ENCODE measurements around the gene GPATCH8. TPM values are rescaled to one million over a fixed set of nuclear protein-coding genes. Genes with fewer than 3 reads are reported as not detected.

GPATCH8 gene
- total RNA-seq, 5 donors from 2014 or later (not counting 1 experiment from before 2014, with no cell fraction given) = 68.1 to 86.0 (median 69.0) TPM

DNA sequence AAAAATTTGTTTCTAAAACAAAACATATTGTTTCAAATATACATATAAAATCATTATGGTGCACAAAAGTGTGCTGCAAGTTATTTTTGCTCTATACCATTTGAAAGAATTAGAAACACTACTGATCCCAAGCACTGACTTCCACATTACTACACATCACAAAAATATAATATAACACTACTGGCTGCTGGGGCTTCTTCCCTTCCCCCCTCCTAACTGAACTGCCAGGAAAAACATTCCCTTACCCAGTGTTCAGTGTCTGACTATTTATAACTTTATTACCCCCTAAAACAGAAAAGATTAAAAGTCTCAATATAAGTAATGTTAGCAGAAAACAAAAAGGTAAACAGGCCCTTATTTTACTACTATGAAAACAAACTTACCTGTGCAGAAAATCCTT is 36.9 kb downstream of the GPATCH8 start:
- Histone ChIP-seq H3K27me3 (replicated peaks in 1 of 2; ENCODE audit: control insufficient read depth in 2 of 2, extremely low read depth in 1 of 2, insufficient read depth in 2 of 2, low read length in 1 of 2) (no peaks in the 10 kb centered on the region), H3K4me3 (ENCODE audit: control insufficient read depth in 1 of 2, extremely low read depth in 1 of 2, low read length in 1 of 2) (no peak overlapping the region), H3K9me3 (no peaks in the 10 kb centered on the region), H3K36me3 (ENCODE audit: control insufficient read depth in 2 of 2, extremely low read depth in 1 of 2, insufficient read depth in 1 of 2, low read length in 1 of 2) (peaks cover 0 to 17% of the 10 kb centered on the region in 2 donors), H3K4me1 (ENCODE audit: control insufficient read depth in 1 of 2, extremely low read depth in 1 of 2, insufficient read depth in 2 of 2, low read length in 2 of 2) (no peaks in the 10 kb centered on the region), H3K27ac (ENCODE audit: low read length) (no peak overlapping the region)
- Mint-ChIP-seq H3K27me3 (no peaks in the 10 kb centered on the region), H3K4me3 (no peak overlapping the region), H3K9me3 (no peaks in the 10 kb centered on the region), H3K36me3 (peaks cover 36% of the 10 kb centered on the region), H3K4me1 (peaks cover 48 to 61% (median 53%) of the 10 kb centered on the region in 3 donors), H3K27ac (no peak overlapping the region)
- ChIA-PET CTCF (no interaction called here), POLR2A (no interaction called here)
- no peak for ATAC-seq (replicated peaks in 1 of 4)
- no peak for DNase-seq

DNA sequence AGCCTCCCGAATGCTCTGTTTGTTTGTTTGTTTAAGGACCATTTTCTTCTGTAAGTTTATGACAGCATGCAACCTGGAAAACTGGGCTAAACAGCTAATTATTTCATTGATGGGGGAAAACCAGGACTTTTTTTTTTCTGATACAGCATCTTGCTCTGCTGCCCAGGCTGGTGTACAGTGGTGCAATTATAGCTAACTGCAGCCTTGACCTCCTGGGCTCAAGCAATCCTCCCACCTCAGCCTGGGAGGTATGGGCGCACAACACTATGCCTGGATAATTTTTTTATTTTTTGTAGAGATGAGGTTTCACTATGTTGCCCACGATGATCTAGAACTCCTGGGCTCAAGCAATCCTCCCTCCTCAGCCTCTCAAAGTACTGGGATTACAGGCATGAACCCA is 37.3 kb downstream of the GPATCH8 start:
- WGBS (ENCODE audit: insufficient coverage) = no CpG with 5 or more reads among the region's 3 CpGs
- ATAC-seq (replicated peaks in 1 of 4) = no peak
- H3K27ac ChIP-seq (ENCODE audit: low read length) = no peak overlapping the region
- Mint-ChIP-seq H3K36me3 (peaks cover 34% of the 10 kb centered on the region), H3K9me3 (no peaks in the 10 kb centered on the region), H3K27ac (no peak overlapping the region), H3K4me3 (no peak overlapping the region), H3K4me1 (peaks cover 46 to 59% (median 50%) of the 10 kb centered on the region in 3 donors), H3K27me3 (no peaks in the 10 kb centered on the region)
- no peak for DNase-seq
- no peaks in the 10 kb centered on the region for H3K27me3 ChIP-seq (replicated peaks in 1 of 2; ENCODE audit: control insufficient read depth in 2 of 2, extremely low read depth in 1 of 2, insufficient read depth in 2 of 2, low read length in 1 of 2)
- no peaks in the 10 kb centered on the region for H3K4me1 ChIP-seq (ENCODE audit: control insufficient read depth in 1 of 2, extremely low read depth in 1 of 2, insufficient read depth in 2 of 2, low read length in 2 of 2)
- ChIA-PET POLR2A (no interaction called here), CTCF (no interaction called here)
- H3K4me3 ChIP-seq (ENCODE audit: control insufficient read depth in 1 of 2, extremely low read depth in 1 of 2, low read length in 1 of 2) = no peak overlapping the region
- no peaks in the 10 kb centered on the region for H3K9me3 ChIP-seq
- peaks cover 0 to 17% of the 10 kb centered on the region in 2 donors for H3K36me3 ChIP-seq (ENCODE audit: control insufficient read depth in 2 of 2, extremely low read depth in 1 of 2, insufficient read depth in 1 of 2, low read length in 1 of 2)

DNA sequence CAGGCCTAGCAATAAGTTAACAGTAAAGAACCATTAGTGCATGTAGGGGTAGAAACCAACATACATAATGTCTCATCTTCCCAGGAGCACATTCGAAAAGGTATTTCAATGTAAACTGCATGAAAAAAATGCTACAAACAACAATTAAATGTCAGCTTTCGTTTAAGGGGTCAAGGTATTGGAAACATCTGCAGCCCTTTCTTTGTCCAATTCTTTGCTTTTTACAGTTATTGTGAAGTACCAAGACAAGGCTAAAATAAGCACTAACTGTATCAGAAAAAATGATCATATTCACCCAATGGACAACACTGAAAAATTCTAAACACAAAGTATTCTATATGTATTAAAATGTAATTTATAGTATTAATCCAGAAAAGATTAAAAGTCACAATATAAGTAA is 37.9 kb downstream of the GPATCH8 start:
- Histone ChIP-seq H3K9me3 (no peaks in the 10 kb centered on the region), H3K4me3 (ENCODE audit: control insufficient read depth in 1 of 2, extremely low read depth in 1 of 2, low read length in 1 of 2) (no peak overlapping the region), H3K4me1 (ENCODE audit: control insufficient read depth in 1 of 2, extremely low read depth in 1 of 2, insufficient read depth in 2 of 2, low read length in 2 of 2) (no peaks in the 10 kb centered on the region), H3K36me3 (ENCODE audit: control insufficient read depth in 2 of 2, extremely low read depth in 1 of 2, insufficient read depth in 1 of 2, low read length in 1 of 2) (peaks cover 0 to 21% of the 10 kb centered on the region in 2 donors), H3K27me3 (replicated peaks in 1 of 2; ENCODE audit: control insufficient read depth in 2 of 2, extremely low read depth in 1 of 2, insufficient read depth in 2 of 2, low read length in 1 of 2) (no peaks in the 10 kb centered on the region), H3K27ac (ENCODE audit: low read length) (no peak overlapping the region)
- no peak overlapping the region for H3K4me3 Mint-ChIP-seq
- ChIA-PET POLR2A (no interaction called here), CTCF (interaction anchor here in 1 of 2 donors (0.6 kb wide), 1 partner anchor 345 kb away, joined by 6 read pairs; no protein-coding TSS in a partner anchor)
- H3K4me1 Mint-ChIP-seq = peaks cover 44 to 53% (median 47%) of the 10 kb centered on the region in 3 donors
- WGBS (ENCODE audit: insufficient coverage) = no CpG with 5 or more reads among the region's 2 CpGs
- DNase-seq (no peak), ATAC-seq (replicated peaks in 1 of 4) (no peak)
- no peaks in the 10 kb centered on the region for H3K27me3 Mint-ChIP-seq
- H3K36me3 Mint-ChIP-seq = peaks cover 30% of the 10 kb centered on the region
- no peaks in the 10 kb centered on the region for H3K9me3 Mint-ChIP-seq
- no peak overlapping the region for H3K27ac Mint-ChIP-seq

DNA sequence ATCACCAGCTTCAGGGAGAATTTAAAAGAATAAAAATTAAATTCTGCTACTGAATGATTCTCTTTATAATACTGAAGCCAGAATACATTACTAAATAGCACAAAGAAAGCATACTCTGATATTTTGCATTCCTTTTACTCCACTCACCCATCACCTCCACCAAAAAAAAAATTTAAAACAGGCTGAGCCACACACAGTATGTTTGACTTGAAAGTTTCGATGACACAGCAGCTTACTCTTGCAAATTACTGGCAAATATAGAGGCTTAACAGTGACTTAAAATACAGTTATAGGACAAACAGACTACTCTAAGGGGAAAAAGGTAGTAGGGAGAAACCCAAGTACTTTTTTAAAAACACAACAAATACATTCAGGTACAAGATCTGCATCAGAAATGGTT is 39.2 kb downstream of the GPATCH8 start:
- H3K4me1 ChIP-seq (ENCODE audit: control insufficient read depth in 1 of 2, extremely low read depth in 1 of 2, insufficient read depth in 2 of 2, low read length in 2 of 2) = no peaks in the 10 kb centered on the region
- H3K27me3 Mint-ChIP-seq = no peaks in the 10 kb centered on the region
- no peaks in the 10 kb centered on the region for H3K9me3 Mint-ChIP-seq
- peaks cover 36 to 50% (median 41%) of the 10 kb centered on the region in 3 donors for H3K4me1 Mint-ChIP-seq
- no peaks in the 10 kb centered on the region for H3K9me3 ChIP-seq
- no peak for ATAC-seq (replicated peaks in 1 of 4)
- no peak overlapping the region for H3K27ac Mint-ChIP-seq
- H3K27me3 ChIP-seq (replicated peaks in 1 of 2; ENCODE audit: control insufficient read depth in 2 of 2, extremely low read depth in 1 of 2, insufficient read depth in 2 of 2, low read length in 1 of 2) = no peaks in the 10 kb centered on the region
- H3K27ac ChIP-seq (ENCODE audit: low read length) = no peak overlapping the region
- DNase-seq = no peak
- ChIA-PET CTCF (no interaction called here), POLR2A (no interaction called here)
- WGBS (ENCODE audit: insufficient coverage) = no CpG with 5 or more reads among the region's 1 CpG
- no peak overlapping the region for H3K4me3 ChIP-seq (ENCODE audit: control insufficient read depth in 1 of 2, extremely low read depth in 1 of 2, low read length in 1 of 2)
- H3K36me3 ChIP-seq (ENCODE audit: control insufficient read depth in 2 of 2, extremely low read depth in 1 of 2, insufficient read depth in 1 of 2, low read length in 1 of 2) = peaks cover 0 to 23% of the 10 kb centered on the region in 2 donors
- H3K36me3 Mint-ChIP-seq = peaks cover 30% of the 10 kb centered on the region
- no peak overlapping the region for H3K4me3 Mint-ChIP-seq

DNA sequence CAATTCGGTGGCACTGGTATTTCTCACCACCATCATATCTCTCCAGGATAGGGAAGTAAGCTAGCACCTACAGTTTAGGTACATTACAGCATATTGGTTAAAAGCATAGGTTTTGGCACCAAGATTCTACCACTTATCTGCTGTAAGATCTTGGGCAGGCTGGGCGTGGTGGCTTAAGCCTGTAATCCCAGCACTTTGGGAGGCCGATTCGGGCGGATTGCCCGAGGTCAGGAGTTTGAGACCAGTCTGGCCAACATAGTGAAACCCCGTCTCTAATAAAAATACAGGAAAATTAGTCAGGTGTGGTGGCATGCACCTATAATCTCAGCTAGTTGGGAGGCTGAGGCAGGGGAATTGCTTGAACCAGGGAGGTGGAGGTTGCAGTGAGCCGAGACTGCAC is 51.4 kb downstream of the GPATCH8 start:
- ATAC-seq (replicated peaks in 1 of 4) = no peak
- whole genome bisulfite sequencing (ENCODE audit: insufficient coverage) = 89% methylated on average over 1 of the region's 8 CpGs
- ChIA-PET POLR2A (interaction anchor here in 1 of 2 donors (0.7 kb wide), 1 partner anchor 35 kb away, joined by 12 read pairs; no protein-coding TSS in a partner anchor), CTCF (no interaction called here)
- H3K27ac ChIP-seq (ENCODE audit: low read length) = no peak overlapping the region
- no peaks in the 10 kb centered on the region for H3K27me3 Mint-ChIP-seq
- H3K9me3 ChIP-seq = no peaks in the 10 kb centered on the region
- peaks cover 4 to 9% of the 10 kb centered on the region in 2 donors for H3K36me3 ChIP-seq (ENCODE audit: control insufficient read depth in 2 of 2, extremely low read depth in 1 of 2, insufficient read depth in 1 of 2, low read length in 1 of 2)
- H3K27me3 ChIP-seq (replicated peaks in 1 of 2; ENCODE audit: control insufficient read depth in 2 of 2, extremely low read depth in 1 of 2, insufficient read depth in 2 of 2, low read length in 1 of 2) = no peaks in the 10 kb centered on the region
- H3K4me1 Mint-ChIP-seq = peaks cover 27 to 31% (median 27%) of the 10 kb centered on the region in 3 donors
- peaks cover 13% of the 10 kb centered on the region for H3K36me3 Mint-ChIP-seq
- H3K9me3 Mint-ChIP-seq = no peaks in the 10 kb centered on the region
- H3K27ac Mint-ChIP-seq = no peak overlapping the region
- DNase-seq = no peak
- H3K4me3 Mint-ChIP-seq = no peak overlapping the region
- no peak overlapping the region for H3K4me3 ChIP-seq (ENCODE audit: control insufficient read depth in 1 of 2, extremely low read depth in 1 of 2, low read length in 1 of 2)
- H3K4me1 ChIP-seq (ENCODE audit: control insufficient read depth in 1 of 2, extremely low read depth in 1 of 2, insufficient read depth in 2 of 2, low read length in 2 of 2) = no peaks in the 10 kb centered on the region

DNA sequence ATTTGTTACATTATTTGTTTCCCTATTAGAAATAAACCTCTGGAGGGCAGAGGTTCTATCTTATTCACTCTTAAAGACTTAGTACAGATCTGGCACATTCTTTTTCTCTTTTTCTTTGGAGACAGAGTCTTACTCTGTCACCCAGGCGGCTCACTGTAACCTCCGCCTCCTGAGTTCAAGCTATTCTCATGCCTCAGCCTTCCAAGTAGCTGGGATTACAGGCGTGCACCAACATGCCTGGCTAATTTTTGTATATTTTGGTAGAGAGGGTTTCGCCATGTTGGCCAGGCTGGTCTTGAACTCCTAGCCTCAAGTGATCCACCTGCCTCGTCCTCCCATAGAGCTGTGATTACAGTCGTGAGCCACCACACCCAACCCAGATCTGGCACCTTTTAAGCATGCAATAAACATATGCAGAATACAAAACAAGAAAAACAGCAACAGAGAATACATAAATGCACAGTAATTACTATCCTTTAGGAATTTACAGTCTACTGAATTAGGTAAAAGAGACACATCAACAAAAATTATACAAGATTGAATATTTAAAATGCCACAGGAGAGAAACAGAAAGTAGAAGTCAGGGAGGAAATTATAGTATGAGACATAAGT is 52.1 kb downstream of the GPATCH8 start:
- ATAC-seq (replicated peaks in 1 of 4) (no peak), DNase-seq (no peak)
- no peak overlapping the region for H3K4me3 ChIP-seq (ENCODE audit: control insufficient read depth in 1 of 2, extremely low read depth in 1 of 2, low read length in 1 of 2)
- CTCF ChIA-PET = no interaction called here
- Mint-ChIP-seq H3K4me1 (peaks cover 27 to 31% (median 30%) of the 10 kb centered on the region in 3 donors), H3K36me3 (peaks cover 13% of the 10 kb centered on the region), H3K9me3 (no peaks in the 10 kb centered on the region), H3K4me3 (no peak overlapping the region), H3K27me3 (no peaks in the 10 kb centered on the region), H3K27ac (no peak overlapping the region)
- POLR2A ChIA-PET = no interaction called here
- 90% methylated on average over 2 of the region's 6 CpGs for WGBS (ENCODE audit: insufficient coverage)
- peaks cover 4 to 7% of the 10 kb centered on the region in 2 donors for H3K36me3 ChIP-seq (ENCODE audit: control insufficient read depth in 2 of 2, extremely low read depth in 1 of 2, insufficient read depth in 1 of 2, low read length in 1 of 2)
- H3K4me1 ChIP-seq (ENCODE audit: control insufficient read depth in 1 of 2, extremely low read depth in 1 of 2, insufficient read depth in 2 of 2, low read length in 2 of 2) = no peaks in the 10 kb centered on the region
- H3K27ac ChIP-seq (ENCODE audit: low read length) = no peak overlapping the region
- no peaks in the 10 kb centered on the region for H3K27me3 ChIP-seq (replicated peaks in 1 of 2; ENCODE audit: control insufficient read depth in 2 of 2, extremely low read depth in 1 of 2, insufficient read depth in 2 of 2, low read length in 1 of 2)
- no peaks in the 10 kb centered on the region for H3K9me3 ChIP-seq

DNA sequence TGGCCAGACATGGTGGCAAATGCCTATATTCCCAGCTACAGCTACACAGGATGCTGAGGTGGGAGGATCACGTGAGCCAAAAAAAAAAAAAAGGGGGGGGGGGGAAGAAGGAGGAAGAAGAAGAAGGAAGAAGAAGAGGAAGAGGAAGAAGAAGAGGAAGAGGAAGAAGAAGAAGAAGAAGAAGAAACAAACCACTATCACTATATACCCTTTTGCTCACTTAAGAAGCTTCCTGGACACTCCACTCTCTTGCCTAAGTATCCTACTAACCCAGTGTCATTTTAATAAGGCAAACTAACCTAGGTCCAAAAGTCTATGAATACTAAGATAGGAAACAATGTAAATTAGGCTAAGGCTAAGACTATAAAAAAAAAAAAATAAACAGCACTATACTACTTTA is 54.8 kb downstream of the GPATCH8 start:
- H3K4me3 ChIP-seq (ENCODE audit: control insufficient read depth in 1 of 2, extremely low read depth in 1 of 2, low read length in 1 of 2) = no peak overlapping the region
- Mint-ChIP-seq H3K4me1 (peaks cover 21 to 36% (median 34%) of the 10 kb centered on the region in 3 donors), H3K36me3 (peaks cover 6% of the 10 kb centered on the region), H3K4me3 (no peak overlapping the region), H3K27me3 (no peaks in the 10 kb centered on the region), H3K27ac (no peak overlapping the region), H3K9me3 (no peaks in the 10 kb centered on the region)
- H3K9me3 ChIP-seq = no peaks in the 10 kb centered on the region
- POLR2A ChIA-PET = no interaction called here
- DNase-seq = no peak
- CTCF ChIA-PET = no interaction called here
- peaks cover 0 to 4% of the 10 kb centered on the region in 2 donors for H3K36me3 ChIP-seq (ENCODE audit: control insufficient read depth in 2 of 2, extremely low read depth in 1 of 2, insufficient read depth in 1 of 2, low read length in 1 of 2)
- no peaks in the 10 kb centered on the region for H3K27me3 ChIP-seq (replicated peaks in 1 of 2; ENCODE audit: control insufficient read depth in 2 of 2, extremely low read depth in 1 of 2, insufficient read depth in 2 of 2, low read length in 1 of 2)
- H3K4me1 ChIP-seq (ENCODE audit: control insufficient read depth in 1 of 2, extremely low read depth in 1 of 2, insufficient read depth in 2 of 2, low read length in 2 of 2) = peaks cover 0 to 3% of the 10 kb centered on the region in 2 experiments
- no CpG with 5 or more reads among the region's 1 CpG for WGBS (ENCODE audit: insufficient coverage)
- no peak for ATAC-seq (replicated peaks in 1 of 4)
- no peak overlapping the region for H3K27ac ChIP-seq (ENCODE audit: low read length)
